Hypothalamus (tissue), 51 donors: ENCODE data around the gene BEX4.
A peak's percentile ranks its signal among the peaks of the same experiment; 100 is the strongest.
"Not testable (repeated sequence)": the region's sequence is repeated elsewhere in the genome, so short reads cannot be mapped to it uniquely, and the experiment has no call there.

Experiments used
- DNase-seq, 51 donors: peaks; one replicate each; lab custom pipeline; 2025; lab: John Stamatoyannopoulos, UW

The BEX4 gene

GRCh38 chrX:103214870-103215424 is at the start of gene BEX4:
BEX4 (plus strand) TSS chrX:103215108; CDS start chrX:103216154, 1,046 bp downstream.
- peak; percentile 3 to 91 (median 74) for DNase-seq

- DNase-seq, result no peak
These were observed 44.7 kb upstream of the BEX4 start for GRCh38 chrX:103170216-103170615.

GRCh38 chrX:103171353-103171752 is 43.6 kb upstream of the BEX4 start:
- DNase-seq, result no peak

GRCh38 chrX:103175256-103175655 is 39.7 kb upstream of the BEX4 start:
- DNase-seq, result not testable (repeated sequence)

- peak in 39 of 51 donors; percentile 0 to 62 (median 10) for DNase-seq
These were observed 38.8 kb upstream of the BEX4 start for GRCh38 chrX:103175944-103176753.

GRCh38 chrX:103177556-103177955 is 37.4 kb upstream of the BEX4 start:
- no peak for DNase-seq

- no peak for DNase-seq
These were observed 31.0 kb upstream of the BEX4 start for GRCh38 chrX:103183912-103184311.

GRCh38 chrX:103187953-103188475 is 26.9 kb upstream of the BEX4 start:
- DNase-seq, result no peak

GRCh38 chrX:103197721-103198306 is 17.1 kb upstream of the BEX4 start:
- no peak for DNase-seq

GRCh38 chrX:103198668-103199067 is 16.2 kb upstream of the BEX4 start:
- DNase-seq, result not testable (repeated sequence)

GRCh38 chrX:103201041-103201440 is 13.9 kb upstream of the BEX4 start:
- DNase-seq, result no peak

- DNase-seq, result no peak
These were observed 4.9 kb upstream of the BEX4 start for GRCh38 chrX:103210056-103210455.

GRCh38 chrX:103211012-103211715 is 3.7 kb upstream of the BEX4 start:
- peak in 28 of 51 donors; percentile 0 to 50 (median 10) for DNase-seq

- no peak for DNase-seq
These were observed 2.0 kb upstream of the BEX4 start for GRCh38 chrX:103212749-103213457.

GRCh38 chrX:103215425-103215991 is 600 bp downstream of the BEX4 start:
- DNase-seq, result peak in 38 of 51 donors; percentile 4 to 66 (median 20)

- DNase-seq, result peak in 11 of 51 donors; percentile 0 to 61 (median 11)
These were observed 5.8 kb downstream of the BEX4 start for GRCh38 chrX:103220511-103221323.

GRCh38 chrX:103225918-103226317 is 11.0 kb downstream of the BEX4 start:
- DNase-seq, result not testable (repeated sequence)

- no peak for DNase-seq
These were observed 18.4 kb downstream of the BEX4 start for GRCh38 chrX:103233263-103233662.

- no peak for DNase-seq
These were observed 20.0 kb downstream of the BEX4 start for GRCh38 chrX:103234869-103235268.
